ENCODE measurements around the gene ZDHHC11B.

DNA sequence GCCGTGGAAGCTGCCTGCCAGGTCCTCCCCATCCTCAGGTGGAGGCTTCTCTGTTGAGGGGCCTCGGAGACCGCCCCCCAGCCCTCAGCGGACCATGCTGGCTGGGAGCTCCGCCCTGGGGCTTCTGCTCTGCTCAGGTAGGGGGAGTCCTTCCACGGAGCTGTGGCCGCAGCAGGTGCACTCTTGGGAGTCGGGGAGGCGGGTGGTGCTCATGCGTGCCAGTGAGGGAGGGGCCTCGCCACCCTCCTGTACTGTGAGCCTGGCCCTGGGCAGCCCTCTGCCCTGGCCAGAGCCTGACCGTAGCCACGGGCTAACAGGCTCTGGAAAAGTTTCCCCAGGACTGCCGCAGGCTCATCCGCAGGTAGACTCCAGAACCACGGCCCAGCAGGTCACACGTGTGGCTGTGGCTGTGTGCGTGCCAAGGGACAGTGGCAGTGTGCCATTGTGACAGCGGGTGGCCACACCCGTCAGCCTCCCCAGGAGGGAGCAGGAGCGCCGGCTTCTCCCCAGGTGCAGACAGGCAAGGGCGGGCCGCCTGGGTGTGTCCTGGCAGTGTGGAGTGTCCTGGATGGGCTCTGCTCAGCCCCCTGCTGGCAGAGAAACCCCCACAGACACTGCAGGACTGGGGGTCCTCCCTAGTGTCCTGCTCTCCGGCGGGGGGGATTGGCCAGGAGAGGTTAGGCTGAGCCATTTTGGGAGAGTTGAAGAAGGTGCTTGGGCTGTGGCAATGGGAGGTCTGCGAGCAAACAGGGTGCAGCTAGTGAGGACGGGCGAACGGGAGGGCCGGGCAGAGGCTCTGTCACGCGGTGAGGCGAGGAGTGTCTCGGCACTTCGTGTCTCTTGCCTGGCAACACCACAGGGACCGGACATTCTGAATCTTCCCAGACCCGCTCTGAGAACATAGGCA lies 120.8 kb downstream of the ZDHHC11B start:
- TF ChIP-seq, protein P1, sequence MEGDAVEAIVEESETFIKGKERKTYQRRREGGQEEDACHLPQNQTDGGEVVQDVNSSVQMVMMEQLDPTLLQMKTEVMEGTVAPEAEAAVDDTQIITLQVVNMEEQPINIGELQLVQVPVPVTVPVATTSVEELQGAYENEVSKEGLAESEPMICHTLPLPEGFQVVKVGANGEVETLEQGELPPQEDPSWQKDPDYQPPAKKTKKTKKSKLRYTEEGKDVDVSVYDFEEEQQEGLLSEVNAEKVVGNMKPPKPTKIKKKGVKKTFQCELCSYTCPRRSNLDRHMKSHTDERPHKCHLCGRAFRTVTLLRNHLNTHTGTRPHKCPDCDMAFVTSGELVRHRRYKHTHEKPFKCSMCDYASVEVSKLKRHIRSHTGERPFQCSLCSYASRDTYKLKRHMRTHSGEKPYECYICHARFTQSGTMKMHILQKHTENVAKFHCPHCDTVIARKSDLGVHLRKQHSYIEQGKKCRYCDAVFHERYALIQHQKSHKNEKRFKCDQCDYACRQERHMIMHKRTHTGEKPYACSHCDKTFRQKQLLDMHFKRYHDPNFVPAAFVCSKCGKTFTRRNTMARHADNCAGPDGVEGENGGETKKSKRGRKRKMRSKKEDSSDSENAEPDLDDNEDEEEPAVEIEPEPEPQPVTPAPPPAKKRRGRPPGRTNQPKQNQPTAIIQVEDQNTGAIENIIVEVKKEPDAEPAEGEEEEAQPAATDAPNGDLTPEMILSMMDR (conservative IDR thresholded peaks at IDR 0.05; ENCODE audit: low read length), result no peak; the same call in 1 of the 2 replicates
- TF ChIP-seq EZH2phosphoT487 (IDR thresholded peaks at IDR 0.05; ENCODE audit: borderline replicate concordance), result no peak

All from Loucy (cell line).